IPS DF 4.7 (cell line): ENCODE results near the gene GNPAT.
A peak's percentile ranks its signal among the peaks of the same experiment; 100 is the strongest.

Experiments
- DNase-seq: peaks from one replicate; pipeline ENCODE4 v3.0.0-alpha.2; 2013; ENCODE audit warnings: low spot score; ENCODE audit errors: extremely low read depth

The GNPAT gene

GRCh38 chr1:231242516-231243198, 1.6 kb downstream of the GNPAT start:
- no peak for DNase-seq

DNA sequence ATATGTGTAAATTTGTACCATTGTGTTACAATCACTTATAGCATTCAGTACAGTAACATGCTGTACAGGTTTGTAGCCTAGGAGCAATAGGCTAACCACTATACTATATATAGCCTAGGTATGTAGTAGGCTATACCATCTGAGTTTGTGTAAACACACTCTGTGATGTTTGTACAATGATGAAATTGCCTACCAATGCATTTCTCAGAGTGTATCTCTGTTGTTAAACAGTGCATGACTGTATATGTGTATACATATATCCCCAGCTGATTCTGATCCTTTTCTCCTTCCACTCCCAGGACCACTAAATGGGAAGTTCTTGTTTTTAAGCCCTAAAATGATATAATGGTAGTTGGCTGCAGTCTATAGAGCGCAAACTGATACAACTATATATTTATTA, 7.8 kb downstream of the GNPAT start:
- DNase-seq = no peak

GRCh38 chr1:231252336-231252735, 11.3 kb downstream of the GNPAT start:
- DNase-seq = no peak

DNA sequence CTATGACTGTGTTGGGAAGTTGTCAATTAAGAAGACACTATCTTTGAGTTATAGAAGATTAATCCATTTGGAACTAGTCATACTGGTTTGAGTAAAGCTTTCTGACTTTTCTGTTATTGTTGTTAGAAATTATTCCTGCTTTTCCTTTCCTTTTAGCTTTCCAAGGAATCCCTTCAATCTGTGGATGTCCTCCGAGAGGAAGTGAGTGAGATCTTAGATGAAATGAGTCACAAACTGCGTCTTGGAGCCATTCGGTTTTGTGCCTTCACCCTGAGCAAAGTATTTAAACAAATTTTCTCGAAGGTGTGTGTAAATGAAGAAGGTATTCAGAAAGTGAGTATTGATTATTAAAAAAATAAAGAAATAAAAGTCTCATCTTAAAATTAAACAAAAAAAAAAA, 19.3 kb downstream of the GNPAT start:
- DNase-seq = no peak

DNA sequence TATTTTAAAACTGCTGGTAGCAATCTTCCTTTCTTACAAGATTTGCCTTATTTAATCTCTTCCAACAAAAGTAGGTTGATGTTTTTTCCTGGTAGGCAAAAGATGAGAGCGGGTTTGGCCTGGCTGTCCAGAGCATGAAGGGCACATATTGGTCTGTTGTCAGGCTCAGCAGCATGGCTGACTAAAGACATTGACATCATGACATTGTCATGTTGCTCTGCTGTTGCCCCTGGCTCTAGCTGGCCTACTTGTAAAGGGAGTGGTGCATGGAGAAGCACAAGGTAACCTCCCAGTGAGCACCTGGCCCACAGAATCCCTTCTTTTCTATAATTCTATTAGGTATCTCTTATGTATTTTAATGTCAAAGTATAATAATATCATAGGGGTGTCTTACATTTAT, 23.6 kb downstream of the GNPAT start:
- DNase-seq = no peak

GRCh38 chr1:231265379-231265778, 24.4 kb downstream of the GNPAT start:
- DNase-seq = no peak

- DNase-seq = no peak
Measured at GRCh38 chr1:231266811-231267322, 25.9 kb downstream of the GNPAT start.

- no peak for DNase-seq
Measured at GRCh38 chr1:231272173-231272572, 31.2 kb downstream of the GNPAT start.

DNA sequence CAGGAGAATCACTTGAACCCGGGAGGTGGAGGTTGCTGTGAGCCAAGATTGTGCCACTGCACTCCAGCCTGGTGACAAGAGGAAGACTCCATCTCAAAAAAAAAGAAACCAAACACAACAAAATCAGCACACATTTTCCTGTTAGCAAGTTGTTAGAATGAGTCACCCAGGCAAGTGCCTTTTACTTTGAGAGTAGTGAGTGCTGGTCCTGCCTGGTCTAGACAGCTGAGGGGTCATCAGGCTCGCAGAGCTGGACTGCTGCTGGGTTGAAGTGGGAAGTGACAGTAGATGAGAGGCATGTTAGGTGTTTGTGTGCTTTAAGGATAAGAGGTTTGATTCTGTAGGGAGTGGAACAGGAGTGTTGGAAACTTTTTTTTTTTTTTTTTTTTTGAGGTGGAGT, 31.9 kb downstream of the GNPAT start:
- DNase-seq = no peak

DNA sequence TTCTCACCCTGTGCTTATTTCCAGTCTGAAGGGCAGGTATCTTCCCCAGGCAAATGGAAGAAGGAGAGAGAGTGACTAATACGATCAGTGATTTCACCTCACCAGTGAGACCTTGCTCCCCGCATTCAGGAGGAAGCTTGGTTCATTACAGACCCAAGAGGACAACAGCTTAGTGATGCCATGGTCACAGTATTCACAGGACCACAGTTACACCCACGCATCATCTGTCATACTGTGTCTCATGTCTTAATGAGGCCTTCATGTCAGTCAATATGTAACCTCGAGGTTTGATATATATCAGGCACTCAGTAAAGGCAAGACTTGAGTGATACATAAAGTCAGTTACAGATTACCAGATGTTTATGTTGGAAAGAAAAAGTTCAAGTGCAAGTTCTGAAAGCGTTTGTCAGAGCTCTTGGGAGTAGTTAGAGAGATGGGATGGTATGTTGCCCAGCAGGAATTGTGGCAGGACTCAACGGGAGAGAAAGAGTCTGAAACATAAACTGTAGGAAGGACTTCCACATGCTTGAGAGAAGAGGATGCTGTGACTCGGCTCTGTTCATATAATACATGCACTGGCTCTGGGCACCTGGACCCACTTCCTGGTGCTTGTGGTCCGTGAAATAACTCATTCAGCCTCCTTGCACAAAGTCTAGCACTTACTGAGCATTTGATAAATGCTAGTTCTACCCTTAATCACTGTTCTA, 33.3 kb downstream of the GNPAT start:
- no peak for DNase-seq

DNA sequence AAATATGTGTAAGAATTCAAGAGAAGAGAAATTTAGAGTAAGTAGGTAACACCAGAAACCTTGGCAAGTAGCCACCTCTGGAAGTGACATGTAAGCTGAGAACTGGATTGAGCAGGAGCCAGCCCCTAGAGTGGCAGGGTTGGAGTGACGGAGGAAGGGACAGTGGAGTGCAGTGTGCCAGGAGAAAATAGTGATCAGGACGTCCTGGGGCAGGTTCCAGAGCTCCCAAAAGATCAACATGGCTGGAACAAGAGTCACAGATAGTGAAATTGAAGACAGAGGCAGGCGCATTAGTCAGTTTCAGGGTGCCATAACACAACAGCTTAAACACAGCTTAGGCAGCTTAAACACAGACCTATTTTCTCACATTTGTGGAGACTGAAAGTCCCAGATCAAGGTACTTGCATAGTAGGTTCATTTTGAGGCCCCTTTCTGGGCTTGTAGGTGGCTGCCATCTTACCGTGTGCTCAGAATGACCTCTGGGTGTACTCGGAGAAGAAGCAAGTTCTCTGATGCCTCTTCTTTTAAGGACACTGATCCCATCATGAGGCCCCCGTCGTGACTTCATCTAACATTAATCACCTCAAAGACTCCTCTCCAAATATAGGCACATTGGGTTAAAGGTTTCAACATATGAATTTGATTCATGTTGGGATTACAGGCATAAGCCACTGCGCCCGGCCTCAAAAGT, 37.2 kb downstream of the GNPAT start:
- no peak for DNase-seq

DNA sequence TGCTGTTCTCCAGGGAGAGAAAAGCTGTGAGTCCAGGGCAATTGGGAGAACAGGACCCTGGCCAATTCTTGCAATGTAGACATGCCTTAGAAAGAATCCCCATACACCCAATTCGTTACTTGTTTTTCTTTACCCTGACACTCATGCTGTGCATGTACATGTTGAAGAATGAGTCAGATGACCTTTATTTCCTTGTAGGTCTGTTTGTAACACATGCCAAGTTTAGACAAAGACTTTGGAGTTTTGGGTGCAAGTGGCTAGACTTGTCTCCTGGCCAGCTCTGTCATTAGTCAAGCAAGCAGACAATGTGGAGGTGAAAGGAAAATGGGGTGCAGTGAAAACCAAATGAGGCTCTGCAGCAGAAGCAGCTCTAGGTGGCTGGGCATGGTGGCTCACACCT, 38.1 kb downstream of the GNPAT start:
- no peak for DNase-seq

- DNase-seq = no peak
Measured at GRCh38 chr1:231279683-231280082, 38.7 kb downstream of the GNPAT start.

GRCh38 chr1:231284441-231284840, 43.4 kb downstream of the GNPAT start:
- DNase-seq = no peak

GRCh38 chr1:231286603-231287002, 45.6 kb downstream of the GNPAT start:
- no peak for DNase-seq

GRCh38 chr1:231295938-231296337, 54.9 kb downstream of the GNPAT start:
- no peak for DNase-seq

GRCh38 chr1:231301990-231302389, 61.0 kb downstream of the GNPAT start:
- no peak for DNase-seq

- DNase-seq = no peak
Measured at GRCh38 chr1:231310391-231310934, 69.5 kb downstream of the GNPAT start.

GRCh38 chr1:231311720-231312431, 70.9 kb downstream of the GNPAT start:
- no peak for DNase-seq

DNA sequence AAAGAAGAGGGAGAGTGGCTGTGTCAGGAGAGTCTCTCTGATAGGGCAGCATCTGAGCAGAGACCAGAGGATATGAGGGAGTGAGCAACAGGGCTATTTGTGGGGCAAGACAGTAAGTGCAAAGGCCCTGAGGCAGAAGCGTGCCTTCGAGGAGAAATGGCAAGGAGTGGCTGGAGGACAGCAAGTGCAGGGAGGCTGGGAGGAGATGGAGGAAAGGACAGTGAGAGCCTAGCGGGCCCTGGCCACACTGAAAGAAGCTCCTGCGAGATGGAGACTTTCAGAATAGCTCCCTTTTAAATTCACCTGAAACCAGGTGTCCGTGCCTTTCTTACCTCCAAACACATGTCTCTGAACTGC, 71.4 kb downstream of the GNPAT start:
- no peak for DNase-seq

- no peak for DNase-seq
Measured at GRCh38 chr1:231313661-231314060, 72.6 kb downstream of the GNPAT start.

DNA sequence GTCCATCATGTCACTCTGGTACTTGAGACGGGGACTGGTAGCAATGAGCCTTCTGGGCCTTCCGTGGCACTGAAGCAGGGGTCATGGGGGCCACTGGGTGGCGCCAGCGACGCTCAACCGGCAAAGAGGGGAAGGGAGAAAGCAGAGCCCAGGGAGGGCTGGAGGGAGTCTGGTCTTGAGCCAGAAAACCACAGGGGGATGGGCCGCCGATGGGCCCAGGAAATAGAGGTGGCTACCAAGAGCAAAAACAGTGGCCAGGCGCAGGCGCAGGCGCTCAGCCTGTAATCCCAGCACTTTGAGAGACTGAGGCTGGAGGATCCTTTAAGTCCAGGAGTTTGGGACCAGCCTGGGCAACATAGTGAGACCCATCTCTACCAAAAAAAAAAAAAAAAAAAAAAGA, 74.9 kb downstream of the GNPAT start:
- DNase-seq = peak; percentile 33
